ENCODE measurements around the gene RAD51B. TPM values are rescaled to one million over a fixed set of nuclear protein-coding genes. Genes with fewer than 3 reads are reported as not detected.

The RAD51B gene
- total and polyA plus RNA-seq, 2 donors (not counting 1 experiment from before 2014, with no cell fraction given): 4.6 to 16.3 TPM

- no peaks in the 10 kb centered on the region for H3K9me3 ChIP-seq (ENCODE audit: control insufficient read depth, insufficient read depth, low read depth, low read length)
- TF ChIP-seq EZH2 (IDR thresholded peaks at IDR 0.05; ENCODE audit: low read length, missing control alignments) (no peak), CTCF (conservative IDR thresholded peaks at IDR 0.05 in 1 of 2, IDR thresholded peaks at IDR 0.05 in 1 of 2; ENCODE audit: low read depth in 1 of 2, low read length in 2 of 2) (no peak)
- H3K4me3 ChIP-seq (replicated peaks in 1 of 4; ENCODE audit: control extremely low read depth in 1 of 4, insufficient read depth in 1 of 4, low read depth in 3 of 4, low read length in 4 of 4): no peak overlapping the region
- H4K20me1 ChIP-seq (ENCODE audit: control insufficient read depth, extremely low read depth, insufficient read depth, low read length): no peaks in the 10 kb centered on the region
- H3K27me3 ChIP-seq (ENCODE audit: control insufficient read depth, insufficient read depth, low read length): no peaks in the 10 kb centered on the region
- H3K36me3 ChIP-seq (ENCODE audit: control insufficient read depth, insufficient read depth, low read length): no peaks in the 10 kb centered on the region
- no peak overlapping the region for H3K27ac ChIP-seq (ENCODE audit: insufficient read depth, low read length)
- no peak overlapping the region for H3K4me2 ChIP-seq (ENCODE audit: extremely low read depth, insufficient read depth, low read length)
- no peaks in the 10 kb centered on the region for H3K4me1 ChIP-seq (ENCODE audit: control insufficient read depth, extremely low read depth, insufficient read depth, low read length)
- no peak overlapping the region for H2AFZ ChIP-seq (ENCODE audit: low read length)
- H3K79me2 ChIP-seq (ENCODE audit: control insufficient read depth, insufficient read depth, low read length): no peaks in the 10 kb centered on the region
- H3K9ac ChIP-seq (ENCODE audit: insufficient read depth, low read length): no peak overlapping the region
- no peak for DNase-seq (ENCODE audit: low read depth in 2 of 2)
Measured at GRCh38 chr14:68770553-68771286, 951.1 kb downstream of the RAD51B start.

- Histone ChIP-seq H3K9me3 (ENCODE audit: control insufficient read depth, insufficient read depth, low read depth, low read length) (no peaks in the 10 kb centered on the region), H3K4me2 (ENCODE audit: extremely low read depth, insufficient read depth, low read length) (no peak overlapping the region), H3K9ac (ENCODE audit: insufficient read depth, low read length) (no peak overlapping the region), H4K20me1 (ENCODE audit: control insufficient read depth, extremely low read depth, insufficient read depth, low read length) (no peaks in the 10 kb centered on the region), H3K36me3 (ENCODE audit: control insufficient read depth, insufficient read depth, low read length) (no peaks in the 10 kb centered on the region), H3K27me3 (ENCODE audit: control insufficient read depth, insufficient read depth, low read length) (no peaks in the 10 kb centered on the region), H3K27ac (ENCODE audit: insufficient read depth, low read length) (no peak overlapping the region), H3K4me3 (replicated peaks in 1 of 4; ENCODE audit: control extremely low read depth in 1 of 4, insufficient read depth in 1 of 4, low read depth in 3 of 4, low read length in 4 of 4) (no peak overlapping the region), H3K79me2 (ENCODE audit: control insufficient read depth, insufficient read depth, low read length) (no peaks in the 10 kb centered on the region), H3K4me1 (ENCODE audit: control insufficient read depth, extremely low read depth, insufficient read depth, low read length) (no peaks in the 10 kb centered on the region), H2AFZ (ENCODE audit: low read length) (peak overlapping the region; percentile 55)
- no peak for TF ChIP-seq EZH2 (IDR thresholded peaks at IDR 0.05; ENCODE audit: low read length, missing control alignments)
- no peak for TF ChIP-seq CTCF (conservative IDR thresholded peaks at IDR 0.05 in 1 of 2, IDR thresholded peaks at IDR 0.05 in 1 of 2; ENCODE audit: low read depth in 1 of 2, low read length in 2 of 2)
- DNase-seq (ENCODE audit: low read depth in 2 of 2): no peak
Measured at GRCh38 chr14:68771631-68772030, 952.1 kb downstream of the RAD51B start.

- Histone ChIP-seq H3K4me1 (ENCODE audit: control insufficient read depth, extremely low read depth, insufficient read depth, low read length) (no peaks in the 10 kb centered on the region), H3K4me3 (replicated peaks in 1 of 4; ENCODE audit: control extremely low read depth in 1 of 4, insufficient read depth in 1 of 4, low read depth in 3 of 4, low read length in 4 of 4) (no peak overlapping the region), H3K27me3 (ENCODE audit: control insufficient read depth, insufficient read depth, low read length) (no peaks in the 10 kb centered on the region), H3K9ac (ENCODE audit: insufficient read depth, low read length) (no peak overlapping the region), H4K20me1 (ENCODE audit: control insufficient read depth, extremely low read depth, insufficient read depth, low read length) (no peaks in the 10 kb centered on the region), H3K79me2 (ENCODE audit: control insufficient read depth, insufficient read depth, low read length) (no peaks in the 10 kb centered on the region), H2AFZ (ENCODE audit: low read length) (no peak overlapping the region), H3K4me2 (ENCODE audit: extremely low read depth, insufficient read depth, low read length) (no peak overlapping the region), H3K9me3 (ENCODE audit: control insufficient read depth, insufficient read depth, low read depth, low read length) (no peaks in the 10 kb centered on the region), H3K27ac (ENCODE audit: insufficient read depth, low read length) (no peak overlapping the region), H3K36me3 (ENCODE audit: control insufficient read depth, insufficient read depth, low read length) (no peaks in the 10 kb centered on the region)
- no peak for DNase-seq (ENCODE audit: low read depth in 2 of 2)
- TF ChIP-seq CTCF (conservative IDR thresholded peaks at IDR 0.05 in 1 of 2, IDR thresholded peaks at IDR 0.05 in 1 of 2; ENCODE audit: low read depth in 1 of 2, low read length in 2 of 2) (no peak), EZH2 (IDR thresholded peaks at IDR 0.05; ENCODE audit: low read length, missing control alignments) (no peak)
Measured at GRCh38 chr14:68772761-68773381, 953.3 kb downstream of the RAD51B start.
